Common myeloid progenitor, CD34-positive (primary cell): ENCODE results near the gene KCNK5.
A peak's percentile ranks its signal among the peaks of the same experiment; 100 is the strongest.

Source experiments
- CTCF ChIA-PET: fragments of 350-600 bp; sonication (Branson Sonifier 250); formaldehyde crosslinking; loops from one replicate; lab custom pipeline; 2021; ENCODE audit warnings: antibody characterized with exemption; lab: Charles Lee
- POLR2A ChIA-PET: fragments of 350-600 bp; sonication (Branson Sonifier 250); formaldehyde crosslinking; loops from one replicate; lab custom pipeline; 2021; ENCODE audit warnings: antibody characterized with exemption; lab: Charles Lee
- DNase-seq, 3 donors: peaks; one replicate each; pipeline versions ENCODE4 v3.0.0 to v3.0.0-alpha.2; 2013
- H3K27ac ChIP-seq, 2 experiments: 1 replicate in 1 of 2; 2 replicates in 1 of 2; pipeline ENCODE4 v1.7.0; 2013; ENCODE audit warnings: inconsistent platforms in 2 of 2, low read length in 2 of 2, mild to moderate bottlenecking in 2 of 2, low read depth in 1 of 2, moderate library complexity in 1 of 2; ENCODE audit not compliant: severe bottlenecking in 2 of 2, insufficient read depth in 1 of 2, poor library complexity in 1 of 2
- H3K27me3 ChIP-seq, 5 experiments: replicated peaks in 2 of 5; 1 replicate in 3 of 5; 2 replicates in 2 of 5; pipeline versions ENCODE4 v1.6.1 to v1.7.0; 2013; ENCODE audit warnings: low read length in 4 of 5, mild to moderate bottlenecking in 2 of 5, moderate library complexity in 2 of 5, inconsistent platforms in 1 of 5; ENCODE audit not compliant: insufficient read depth in 5 of 5, control insufficient read depth in 4 of 5
- H3K36me3 ChIP-seq, 4 experiments: 1 replicate in 2 of 4; 2 replicates in 2 of 4; pipeline versions ENCODE4 v1.6.1 to v1.7.0; 2013; ENCODE audit warnings: low read length in 3 of 4, control low read depth in 1 of 4, mild to moderate bottlenecking in 1 of 4; ENCODE audit not compliant: control insufficient read depth in 4 of 4, insufficient read depth in 4 of 4
- H3K4me1 ChIP-seq, 4 experiments: 1 replicate in 3 of 4; 2 replicates in 1 of 4; pipeline versions ENCODE4 v1.6.1 to v1.7.1; 2013; ENCODE audit warnings: low read length in 3 of 4, mild to moderate bottlenecking in 3 of 4, control low read depth in 1 of 4, inconsistent platforms in 1 of 4, moderate library complexity in 1 of 4; ENCODE audit not compliant: control insufficient read depth in 4 of 4, insufficient read depth in 4 of 4; ENCODE audit errors: control extremely low read depth in 1 of 4
- H3K4me3 ChIP-seq, 7 experiments: 1 replicate in 4 of 7; 2 replicates in 3 of 7; pipeline versions ENCODE4 v1.5.1 to v1.7.0; 2013; ENCODE audit warnings: mild to moderate bottlenecking in 7 of 7, low read length in 6 of 7, moderate library complexity in 6 of 7, inconsistent platforms in 2 of 7, low read depth in 2 of 7, control low read depth in 1 of 7; ENCODE audit not compliant: insufficient read depth in 4 of 7, control insufficient read depth in 1 of 7; ENCODE audit errors: extremely low read depth in 1 of 7
- H3K9me3 ChIP-seq, 5 experiments: 1 replicate in 4 of 5; 2 replicates in 1 of 5; pipeline versions ENCODE4 v1.6.1 to v1.7.1; 2013; ENCODE audit warnings: low read length in 4 of 5, mild to moderate bottlenecking in 2 of 5, inconsistent platforms in 1 of 5, low read depth in 1 of 5, moderate library complexity in 1 of 5; ENCODE audit not compliant: control insufficient read depth in 4 of 5, insufficient read depth in 2 of 5; ENCODE audit errors: control extremely low read depth in 1 of 5
- WGBS: methylation state at CpG from one replicate; pipeline ENCODE4 v1.1.5; 2013; ENCODE audit not compliant: insufficient coverage; 5-methylcytosine and 5-hydroxymethylcytosine counted together

The KCNK5 gene

DNA sequence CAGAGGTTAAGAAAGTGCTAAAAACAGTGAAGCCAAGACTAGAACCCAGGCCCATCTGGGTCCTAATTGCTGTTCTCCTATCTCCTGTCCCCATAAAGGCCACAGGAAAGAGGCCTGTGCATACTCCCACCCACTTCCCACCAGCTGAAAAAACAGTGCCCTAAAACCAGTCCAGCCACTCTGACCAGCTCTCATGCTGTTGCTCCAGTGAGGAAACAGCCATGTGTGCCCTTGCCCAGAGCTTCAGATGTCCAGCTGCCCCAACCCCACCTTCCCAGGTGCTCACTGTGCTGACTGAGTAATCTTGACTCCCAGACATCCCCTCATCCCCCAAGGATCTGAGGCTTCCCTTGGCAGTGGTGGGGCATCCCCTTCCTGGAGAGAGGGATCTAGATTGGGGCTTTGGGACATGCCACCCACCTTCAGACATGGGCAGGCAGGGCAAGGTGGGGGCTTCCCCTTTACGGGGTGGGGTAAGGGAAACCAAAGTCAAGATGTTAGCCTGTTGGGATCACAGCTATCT, 28.7 kb downstream of the KCNK5 start:
- ChIA-PET CTCF (interaction anchor here (0.7 to 6.6 kb wide), 5 partner anchors 11 to 109 kb away, joined by 3 to 48 read pairs (median 3); no protein-coding TSS in a partner anchor), POLR2A (no interaction called here)
- WGBS, result 43% methylated on average over 1 of the region's 1 CpG
- H3K9me3 ChIP-seq, result no peaks in the 10 kb centered on the region
- no peak overlapping the region for H3K4me3 ChIP-seq
- H3K4me1 ChIP-seq, result peaks cover 0 to 17% (median 0%) of the 10 kb centered on the region in 4 experiments
- no peak overlapping the region for H3K27ac ChIP-seq
- H3K27me3 ChIP-seq, result no peaks in the 10 kb centered on the region
- peaks cover 0 to 4% (median under 1%) of the 10 kb centered on the region in 4 experiments for H3K36me3 ChIP-seq
- no peak for DNase-seq

DNA sequence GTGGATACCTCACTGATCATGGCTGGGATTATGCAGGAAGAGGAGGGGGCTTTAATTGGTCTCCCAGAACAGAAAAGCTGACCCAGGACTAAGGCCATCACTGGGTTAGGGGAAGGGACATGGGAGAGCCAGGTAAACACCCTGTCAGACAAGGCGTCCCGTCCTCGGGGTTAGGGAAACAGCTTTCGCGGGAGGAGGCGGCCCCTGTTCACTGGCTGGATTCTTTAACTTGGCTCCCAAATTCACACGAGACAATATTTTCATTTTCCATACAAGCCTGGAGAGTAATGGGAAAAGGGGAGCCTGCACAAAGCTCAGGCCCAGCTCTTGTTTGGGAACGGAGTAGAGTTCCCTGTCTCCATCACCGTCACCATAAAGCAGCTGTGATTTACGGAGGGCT, 29.3 kb downstream of the KCNK5 start:
- 94% methylated on average over 4 of the region's 10 CpGs for WGBS
- H3K36me3 ChIP-seq, result peaks cover 0 to 10% (median 5%) of the 10 kb centered on the region in 4 experiments
- no peak overlapping the region for H3K27ac ChIP-seq
- ChIA-PET POLR2A (no interaction called here), CTCF (interaction anchor here (0.8 to 6.6 kb wide), 3 partner anchors 11 to 107 kb away, joined by 3 to 48 read pairs (median 3); no protein-coding TSS in a partner anchor)
- no peaks in the 10 kb centered on the region for H3K9me3 ChIP-seq
- peaks cover 0 to 14% (median 0%) of the 10 kb centered on the region in 4 experiments for H3K4me1 ChIP-seq
- no peaks in the 10 kb centered on the region for H3K27me3 ChIP-seq
- DNase-seq, result no peak
- no peak overlapping the region for H3K4me3 ChIP-seq

DNA sequence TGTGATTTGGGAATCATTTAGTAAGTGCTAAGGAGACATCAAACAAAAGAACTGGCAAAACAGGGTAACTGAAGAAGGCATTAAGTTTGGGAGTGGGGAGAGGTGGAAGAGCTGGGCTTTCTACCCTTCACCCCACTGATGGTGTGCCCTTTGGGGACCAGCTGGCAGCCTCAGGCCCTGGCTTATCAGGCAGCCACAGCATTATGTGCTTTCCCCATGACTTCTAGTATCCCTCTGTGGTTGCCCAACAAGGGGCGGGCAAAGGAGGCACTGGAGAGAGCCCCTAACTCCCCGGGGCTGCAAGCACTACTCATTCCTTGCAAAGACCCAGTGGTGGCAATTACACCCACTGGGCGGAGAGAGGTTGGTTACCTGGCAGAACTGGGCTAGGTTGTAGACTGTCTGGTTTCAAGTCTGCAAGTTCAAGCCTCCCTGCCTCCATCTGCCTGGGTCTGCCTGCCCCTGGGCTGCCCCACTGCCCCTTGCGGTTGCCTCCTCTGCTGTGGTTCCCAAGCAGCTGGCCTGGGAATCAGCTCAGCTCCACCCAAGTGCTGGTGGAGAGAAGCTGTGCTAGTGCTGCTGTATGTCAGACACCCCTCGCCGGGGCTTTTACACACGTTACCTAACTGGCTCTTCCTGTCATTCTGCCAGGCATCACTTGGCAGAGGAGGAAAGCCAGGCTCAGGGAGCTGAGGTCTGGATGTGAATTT, 29.9 kb downstream of the KCNK5 start:
- DNase-seq, result peak in 2 of 3 donors; percentile 21 to 36
- Histone ChIP-seq H3K36me3 (peaks cover 0 to 16% (median 11%) of the 10 kb centered on the region in 4 experiments), H3K4me3 (no peak overlapping the region), H3K4me1 (peaks cover 0 to 14% (median 0%) of the 10 kb centered on the region in 4 experiments), H3K27me3 (no peaks in the 10 kb centered on the region), H3K27ac (no peak overlapping the region), H3K9me3 (no peaks in the 10 kb centered on the region)
- POLR2A ChIA-PET, result no interaction called here
- CTCF ChIA-PET, result interaction anchor here (0.8 to 6.6 kb wide), 3 partner anchors 10 to 108 kb away, joined by 3 to 48 read pairs (median 3); no protein-coding TSS in a partner anchor
- 81% methylated on average over 6 of the region's 7 CpGs for WGBS

DNA sequence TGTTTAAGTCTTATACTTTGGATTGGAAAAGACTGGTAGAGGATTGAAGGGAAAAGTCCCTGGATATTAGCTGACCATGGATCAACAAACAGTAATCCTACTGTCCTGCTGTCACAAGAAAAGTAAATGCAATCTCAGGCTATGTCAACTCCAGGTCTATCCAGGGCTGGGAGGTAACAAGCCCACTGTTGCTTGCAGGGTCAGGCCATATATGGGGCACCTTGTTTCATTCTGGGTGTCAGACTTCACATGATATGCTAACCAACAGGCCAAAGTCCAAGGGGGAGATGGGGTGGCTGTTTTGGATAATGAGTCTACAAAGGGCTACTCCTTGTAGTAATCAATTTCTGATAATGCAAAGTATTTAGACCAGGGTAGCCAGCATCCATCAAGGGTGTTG, 30.7 kb downstream of the KCNK5 start:
- Histone ChIP-seq H3K4me1 (peaks cover 0 to 14% (median 0%) of the 10 kb centered on the region in 4 experiments), H3K4me3 (no peak overlapping the region), H3K27me3 (no peaks in the 10 kb centered on the region), H3K9me3 (no peaks in the 10 kb centered on the region), H3K36me3 (peaks cover 0 to 21% (median 17%) of the 10 kb centered on the region in 4 experiments), H3K27ac (no peak overlapping the region)
- ChIA-PET POLR2A (no interaction called here), CTCF (interaction anchor here (1.7 to 3.3 kb wide), 2 partner anchors 18 to 19 kb away, joined by 4 to 7 read pairs; no protein-coding TSS in a partner anchor)
- DNase-seq, result no peak

DNA sequence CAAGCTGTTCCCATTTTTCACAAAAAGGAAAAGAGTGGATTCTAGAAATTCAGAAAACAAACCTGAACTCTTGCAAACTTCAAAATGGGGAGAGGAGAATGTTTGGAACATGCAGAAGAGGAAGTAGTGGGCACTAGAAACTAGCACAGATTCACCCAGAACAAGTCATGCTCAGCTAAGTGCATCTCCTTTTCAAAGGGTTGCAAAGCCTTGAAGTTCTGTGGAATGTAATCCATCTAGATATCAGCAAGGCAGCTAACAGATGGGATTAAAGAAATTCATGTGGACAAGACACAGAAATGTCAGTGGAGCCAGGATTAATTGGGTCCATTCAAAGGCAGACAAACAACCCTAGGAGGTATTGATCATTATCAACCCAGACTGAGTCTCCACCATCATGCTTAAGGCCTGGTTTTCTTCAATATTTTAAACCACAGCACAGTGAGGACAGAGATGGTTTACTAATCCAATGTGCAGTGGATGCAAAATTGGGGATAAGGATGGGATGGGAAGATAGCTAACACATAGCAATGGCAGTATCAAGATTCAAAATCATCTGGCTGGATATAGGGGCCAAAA, 31.3 kb downstream of the KCNK5 start:
- H3K36me3 ChIP-seq, result peaks cover 0 to 21% (median 18%) of the 10 kb centered on the region in 4 experiments
- CTCF ChIA-PET, result interaction anchor here (1.2 to 3.3 kb wide), 5 partner anchors 11 to 105 kb away, joined by 3 to 7 read pairs (median 4); partner anchors contain the start of gene KCNK5

DNA sequence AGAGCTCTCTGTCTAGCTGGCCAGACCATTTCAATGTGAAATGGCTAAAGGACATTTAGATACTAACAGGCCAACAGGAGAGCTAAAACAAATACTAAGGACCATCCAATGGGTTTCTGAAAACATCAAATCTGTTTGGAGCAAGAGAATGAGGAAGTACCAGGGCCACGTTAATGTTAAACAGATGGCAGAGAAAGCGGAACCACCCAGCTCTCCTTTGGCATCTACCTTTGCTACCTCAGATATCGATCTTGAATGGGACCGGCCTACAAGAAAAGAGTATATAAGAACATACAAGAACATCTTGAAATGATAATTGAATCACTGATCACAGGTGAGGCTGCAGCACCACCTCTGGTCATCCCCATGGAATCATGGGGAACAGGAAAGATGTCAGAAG, 31.8 kb downstream of the KCNK5 start:
- Histone ChIP-seq H3K9me3 (no peaks in the 10 kb centered on the region), H3K27ac (no peak overlapping the region), H3K36me3 (peaks cover 0 to 22% (median 19%) of the 10 kb centered on the region in 4 experiments), H3K4me3 (no peak overlapping the region), H3K27me3 (no peaks in the 10 kb centered on the region), H3K4me1 (peaks cover 0 to 14% (median 0%) of the 10 kb centered on the region in 4 experiments)
- POLR2A ChIA-PET, result no interaction called here
- peak; percentile 39 to 87 (median 82) for DNase-seq
- CTCF ChIA-PET, result interaction anchor here (1.2 to 3.3 kb wide), 7 partner anchors 10 to 200 kb away, joined by 3 to 14 read pairs (median 4); partner anchors contain the start of gene KCNK5
- WGBS, result 9% methylated on average over 1 of the region's 4 CpGs

More for the DNA sequence above, 31.3 kb downstream of the KCNK5 start:
- Histone ChIP-seq H3K9me3 (no peaks in the 10 kb centered on the region), H3K27ac (no peak overlapping the region), H3K4me3 (no peak overlapping the region), H3K27me3 (no peaks in the 10 kb centered on the region), H3K4me1 (peaks cover 0 to 14% (median 0%) of the 10 kb centered on the region in 4 experiments)
- POLR2A ChIA-PET, result no interaction called here
- no peak for DNase-seq
